A549 (cell line): ENCODE measurements around the gene POMGNT2. TPM values are rescaled to one million over a fixed set of nuclear protein-coding genes. Genes with fewer than 3 reads are reported as not detected.

ENCODE experiments used
- ATAC-seq, 2 experiments: fragments of 200-7000 bp in 1 of 2; fragments of >200 bp in 1 of 2; cut with Nextera tagmentation in 1 of 2; cut with Tn5 transposase in 1 of 2; 3 replicates each; pipeline versions ENCODE4 v1.8.0 to v1.9.1; 2018 to 2020; ENCODE audit warnings: mild to moderate bottlenecking in 1 of 2, moderate library complexity in 1 of 2
- CTCF ChIA-PET: fragments of 300-600 bp; sonication (Branson Sonifier 250); formaldehyde crosslinking; extraction: SDS; loops from one replicate; lab custom pipeline; 2021; ENCODE audit warnings: antibody characterized with exemption, inconsistent platforms; lab: Yijun Ruan, JAX
- POLR2A ChIA-PET: fragments of 350-600 bp; formaldehyde crosslinking; extraction: SDS; loops from one replicate; lab custom pipeline; 2021; ENCODE audit warnings: antibody characterized with exemption, inconsistent platforms; lab: Yijun Ruan, JAX
- DNase-seq, 2 experiments: peaks; one replicate each; pipeline versions ENCODE4 v3.0.0 to v3.0.0-alpha.2; 2011 to 2016; ENCODE audit warnings: low read depth in 1 of 2, low spot score in 1 of 2
- FAIRE-seq: peaks from 2 replicates; lab custom pipeline; 2011; peaks lifted over from hg19 to GRCh38; lab: Jason Lieb, UNC
- H3K27ac ChIP-seq, 2 experiments: fragments of >200 bp; sonication (Bioruptor Twin); formaldehyde crosslinking; 3 replicates each; pipeline ENCODE4 v1.5.1; 2016 to 2017
- H3K4me1 ChIP-seq: fragments of >200 bp; sonication (Bioruptor Twin); formaldehyde crosslinking; 3 replicates; pipeline ENCODE4 v1.6.1; 2016
- H3K4me2 ChIP-seq: fragments of >200 bp; sonication (Bioruptor Twin); formaldehyde crosslinking; 3 replicates; pipeline ENCODE4 v1.6.1; 2016
- H3K4me3 ChIP-seq: fragments of >200 bp; sonication (Bioruptor Twin); formaldehyde crosslinking; 3 replicates; pipeline ENCODE4 v1.5.1; 2016
- H3K9me3 ChIP-seq: fragments of >200 bp; sonication (Bioruptor Twin); formaldehyde crosslinking; 3 replicates; pipeline ENCODE4 v1.6.1; 2016
- BHLHE40 ChIP-seq: IDR thresholded peaks from 2 replicates; pipeline ENCODE4 v1.6.1; 2012; ENCODE audit warnings: low read depth, low read length, inconsistent platforms
- CBX8 ChIP-seq: fragments of 200-600 bp; sonication (generic); IDR thresholded peaks from 2 replicates; pipeline ENCODE4 v1.6.1; 2016
- CHD2 ChIP-seq: fragments of 150-350 bp; IDR thresholded peaks from 2 replicates; pipeline ENCODE4 v1.6.1; 2014; ENCODE audit warnings: low read length; ENCODE audit not compliant: partially characterized antibody
- CHD4 ChIP-seq: fragments of 200-600 bp; sonication (generic); IDR thresholded peaks from 2 replicates; pipeline ENCODE4 v1.6.1; 2016; ENCODE audit warnings: antibody characterized with exemption, mild to moderate bottlenecking, borderline replicate concordance
- FOSB ChIP-seq: fragments of 250-450 bp; sonication (Bioruptor Pico); IDR thresholded peaks from 2 replicates; pipeline ENCODE4 v1.5.0; 2020; ENCODE audit warnings: mild to moderate bottlenecking, moderate library complexity
- GATA3 ChIP-seq: IDR thresholded peaks from 2 replicates; pipeline ENCODE4 v1.6.1; 2012; ENCODE audit warnings: borderline replicate concordance
- HDAC2 ChIP-seq: fragments of 200-600 bp; sonication (generic); IDR thresholded peaks from 2 replicates; pipeline ENCODE4 v1.6.1; 2016
- HOXB13 ChIP-seq: fragments of 250-450 bp; sonication (Bioruptor Pico); IDR thresholded peaks from 2 replicates; pipeline ENCODE4 v1.5.0; 2020; ENCODE audit warnings: low read depth, mild to moderate bottlenecking, moderate library complexity
- HOXB5 ChIP-seq: fragments of 250-450 bp; sonication (Bioruptor Pico); IDR thresholded peaks from 2 replicates; pipeline ENCODE4 v1.5.0; 2020; ENCODE audit warnings: mild to moderate bottlenecking, moderate library complexity
- JUN ChIP-seq, 2 experiments: fragments of >200 bp; sonication (Bioruptor Twin); formaldehyde crosslinking; IDR thresholded peaks; 2 replicates in 1 of 2; 3 replicates in 1 of 2; pipeline ENCODE4 v1.6.1; 2016 to 2017
- KDM5A ChIP-seq: fragments of 200-600 bp; sonication (generic); IDR thresholded peaks from 2 replicates; pipeline ENCODE4 v1.6.1; 2016; ENCODE audit warnings: antibody characterized with exemption, mild to moderate bottlenecking
- MAFK ChIP-seq: fragments of 450-650 bp; IDR thresholded peaks from 2 replicates; pipeline ENCODE4 v1.6.1; 2014; ENCODE audit not compliant: partially characterized antibody
- NPAS2 ChIP-seq: fragments of 250-450 bp; sonication (Bioruptor Pico); IDR thresholded peaks from 2 replicates; pipeline ENCODE4 v1.8.0; 2022; ENCODE audit warnings: mild to moderate bottlenecking, moderate library complexity, borderline replicate concordance
- NR3C1 ChIP-seq: fragments of >200 bp; sonication (Bioruptor Twin); formaldehyde crosslinking; IDR thresholded peaks from 3 replicates; pipeline ENCODE4 v1.6.1; 2017
- PHF8 ChIP-seq: fragments of 200-600 bp; sonication (generic); IDR thresholded peaks from 2 replicates; pipeline ENCODE4 v1.6.1; 2016; ENCODE audit warnings: low read depth, mild to moderate bottlenecking, antibody characterized with exemption, moderate library complexity, borderline replicate concordance
- POLR2A ChIP-seq: IDR thresholded peaks from 2 replicates; pipeline ENCODE4 v1.6.1; 2012; ENCODE audit warnings: mild to moderate bottlenecking, low read length
- POLR2AphosphoS2 ChIP-seq: conservative IDR thresholded peaks from 2 replicates; pipeline ENCODE4 v1.6.1; 2012; ENCODE audit warnings: low read length, improper control_type of control experiment, inconsistent platforms
- RCOR1 ChIP-seq: fragments of 150-350 bp; IDR thresholded peaks from 2 replicates; pipeline ENCODE4 v1.6.1; 2014; ENCODE audit warnings: antibody characterized with exemption, low read length, low read depth
- RFX5 ChIP-seq: fragments of 450-650 bp; IDR thresholded peaks from 2 replicates; pipeline ENCODE4 v1.7.1; 2014; ENCODE audit warnings: antibody characterized with exemption, mild to moderate bottlenecking, moderate library complexity
- SMC3 ChIP-seq: fragments of >200 bp; sonication (Bioruptor Twin); formaldehyde crosslinking; IDR thresholded peaks from 3 replicates; pipeline ENCODE4 v1.6.1; 2018; ENCODE audit warnings: inconsistent platforms
- SREBF2 ChIP-seq: fragments of 450-650 bp; IDR thresholded peaks from 2 replicates; pipeline ENCODE4 v1.6.1; 2014; ENCODE audit warnings: mild to moderate bottlenecking, moderate library complexity
- TFCP2L1 ChIP-seq: fragments of 250-450 bp; sonication (Bioruptor Pico); IDR thresholded peaks from 2 replicates; pipeline ENCODE4 v1.5.0; 2021; ENCODE audit warnings: mild to moderate bottlenecking
- TP53 ChIP-seq: fragments of 250-450 bp; sonication (Bioruptor Pico); IDR thresholded peaks from 2 replicates; pipeline ENCODE4 v1.5.0; 2021; ENCODE audit warnings: mild to moderate bottlenecking, moderate library complexity
- ZC3H11A ChIP-seq: fragments of 450-650 bp; IDR thresholded peaks from 2 replicates; pipeline ENCODE4 v1.6.1; 2014; ENCODE audit warnings: antibody characterized with exemption, mild to moderate bottlenecking
- ZNF302 ChIP-seq: fragments of 250-450 bp; sonication (Bioruptor Pico); IDR thresholded peaks from 2 replicates; pipeline ENCODE4 v1.9.0; 2021; ENCODE audit warnings: inconsistent platforms, mild to moderate bottlenecking, moderate library complexity
- WGBS: methylation state at CpG from one replicate; pipeline ENCODE4 v1.1.6; 2017; ENCODE audit errors: missing lambda C conversion rate; 5-methylcytosine and 5-hydroxymethylcytosine counted together
- polyA plus RNA-seq, 4 experiments: library from polyadenylated mRNA; depleted of rRNA in 3 of 4; stranded (reverse); fragments of >200 nt; fragmentation: RNase III in 1 of 4; extraction: RNeasy Plus Mini Kit Qiagen cat#74134 plus additional on column Dnase treatment in 1 of 4; gene quantifications; 2 replicates in 3 of 4; 3 replicates in 1 of 4; pipeline ENCODE4 v1.2.3, GENCODE V29; 2011 to 2017
- TF ChIP-seq, protein P1 (sequence below): IDR thresholded peaks from 2 replicates; pipeline ENCODE4 v1.6.1; 2012
- TF ChIP-seq, protein P2 (sequence below): fragments of >200 bp; sonication (Bioruptor Twin); formaldehyde crosslinking; IDR thresholded peaks from 3 replicates; pipeline ENCODE4 v1.5.1; 2016
- TF ChIP-seq, protein P3 (sequence below): fragments of >200 bp; sonication (Bioruptor Twin); formaldehyde crosslinking; IDR thresholded peaks from 3 replicates; pipeline ENCODE4 v1.6.1; 2016

The POMGNT2 gene
- polyA plus RNA-seq, 2 of the 4 experiments (the other 2 are of a cell fraction), result 7.9 to 9.6 TPM

GRCh38 chr3:43073116-43073835 is 32.6 kb downstream of the POMGNT2 start:
- no peak for ATAC-seq
- DNase-seq, result no peak
- H3K4me3 ChIP-seq, result no peak overlapping the region
- ChIA-PET CTCF (interaction anchor here (1.1 kb wide), 1 partner anchor 111 kb away, joined by 3 read pairs; no protein-coding TSS in a partner anchor), POLR2A (no interaction called here)
- WGBS, result 8% methylated on average over 6 of the region's 7 CpGs
- no peak overlapping the region for H3K27ac ChIP-seq
- TF ChIP-seq RCOR1, result no peak
- no peak for TF ChIP-seq POLR2AphosphoS2
- no peak for TF ChIP-seq BHLHE40
- no peak for TF ChIP-seq TP53 (CRISPR knock-in tag)
- no peak for TF ChIP-seq FOSB (CRISPR knock-in tag)
- no peak for TF ChIP-seq MAFK
- no peak for TF ChIP-seq ZNF302 (CRISPR knock-in tag)
- TF ChIP-seq HOXB13 (CRISPR knock-in tag), result no peak
- TF ChIP-seq KDM5A, result no peak
- no peak for TF ChIP-seq SREBF2
- no peak for TF ChIP-seq CBX8
- TF ChIP-seq SMC3, result no peak
- H3K4me1 ChIP-seq, result no peaks in the 10 kb centered on the region
- no peaks in the 10 kb centered on the region for H3K9me3 ChIP-seq
- no peak overlapping the region for H3K4me2 ChIP-seq
- no peak for FAIRE-seq

DNA sequence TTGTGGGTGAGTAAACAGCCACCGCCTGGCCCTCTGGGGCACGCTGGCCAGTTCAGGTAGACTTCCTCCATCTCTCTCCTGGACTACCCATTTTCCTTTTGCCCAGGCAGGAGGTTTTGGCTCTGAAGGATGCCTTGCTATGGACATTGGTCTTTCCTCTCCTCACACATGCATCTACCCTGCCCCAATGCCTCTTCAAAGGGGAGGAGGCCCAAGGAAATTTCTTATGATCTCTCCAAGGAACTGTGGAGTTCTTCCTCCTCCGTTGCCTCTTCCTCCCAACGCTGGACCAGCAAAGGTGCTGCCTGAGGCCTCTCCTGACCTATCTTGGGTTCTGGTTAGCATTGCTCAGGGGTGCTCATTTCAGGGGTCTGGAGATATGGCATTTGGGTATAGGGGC is 33.5 kb downstream of the POMGNT2 start:
- TF ChIP-seq PHF8, result no peak
- TF ChIP-seq, protein P1, sequence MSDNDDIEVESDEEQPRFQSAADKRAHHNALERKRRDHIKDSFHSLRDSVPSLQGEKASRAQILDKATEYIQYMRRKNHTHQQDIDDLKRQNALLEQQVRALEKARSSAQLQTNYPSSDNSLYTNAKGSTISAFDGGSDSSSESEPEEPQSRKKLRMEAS, result no peak
- TF ChIP-seq TFCP2L1 (CRISPR knock-in tag), result no peak
- TF ChIP-seq MAFK, result no peak
- TF ChIP-seq RFX5, result no peak
- no peak for TF ChIP-seq HOXB5 (CRISPR knock-in tag)
- TF ChIP-seq CHD2, result no peak
- TF ChIP-seq FOSB (CRISPR knock-in tag), result no peak
- no peak for TF ChIP-seq CHD4
- no peak for TF ChIP-seq JUN (IDR thresholded peaks at IDR 0.05)
- TF ChIP-seq NPAS2 (CRISPR knock-in tag), result no peak
- TF ChIP-seq POLR2A, result no peak
- no peak for TF ChIP-seq ZC3H11A
- no peak for TF ChIP-seq GATA3
- TF ChIP-seq HDAC2, result no peak
- TF ChIP-seq ZNF302 (CRISPR knock-in tag), result no peak
- TF ChIP-seq NR3C1, result no peak
- TF ChIP-seq, protein P2, sequence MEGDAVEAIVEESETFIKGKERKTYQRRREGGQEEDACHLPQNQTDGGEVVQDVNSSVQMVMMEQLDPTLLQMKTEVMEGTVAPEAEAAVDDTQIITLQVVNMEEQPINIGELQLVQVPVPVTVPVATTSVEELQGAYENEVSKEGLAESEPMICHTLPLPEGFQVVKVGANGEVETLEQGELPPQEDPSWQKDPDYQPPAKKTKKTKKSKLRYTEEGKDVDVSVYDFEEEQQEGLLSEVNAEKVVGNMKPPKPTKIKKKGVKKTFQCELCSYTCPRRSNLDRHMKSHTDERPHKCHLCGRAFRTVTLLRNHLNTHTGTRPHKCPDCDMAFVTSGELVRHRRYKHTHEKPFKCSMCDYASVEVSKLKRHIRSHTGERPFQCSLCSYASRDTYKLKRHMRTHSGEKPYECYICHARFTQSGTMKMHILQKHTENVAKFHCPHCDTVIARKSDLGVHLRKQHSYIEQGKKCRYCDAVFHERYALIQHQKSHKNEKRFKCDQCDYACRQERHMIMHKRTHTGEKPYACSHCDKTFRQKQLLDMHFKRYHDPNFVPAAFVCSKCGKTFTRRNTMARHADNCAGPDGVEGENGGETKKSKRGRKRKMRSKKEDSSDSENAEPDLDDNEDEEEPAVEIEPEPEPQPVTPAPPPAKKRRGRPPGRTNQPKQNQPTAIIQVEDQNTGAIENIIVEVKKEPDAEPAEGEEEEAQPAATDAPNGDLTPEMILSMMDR, result no peak
- TF ChIP-seq, protein P3, sequence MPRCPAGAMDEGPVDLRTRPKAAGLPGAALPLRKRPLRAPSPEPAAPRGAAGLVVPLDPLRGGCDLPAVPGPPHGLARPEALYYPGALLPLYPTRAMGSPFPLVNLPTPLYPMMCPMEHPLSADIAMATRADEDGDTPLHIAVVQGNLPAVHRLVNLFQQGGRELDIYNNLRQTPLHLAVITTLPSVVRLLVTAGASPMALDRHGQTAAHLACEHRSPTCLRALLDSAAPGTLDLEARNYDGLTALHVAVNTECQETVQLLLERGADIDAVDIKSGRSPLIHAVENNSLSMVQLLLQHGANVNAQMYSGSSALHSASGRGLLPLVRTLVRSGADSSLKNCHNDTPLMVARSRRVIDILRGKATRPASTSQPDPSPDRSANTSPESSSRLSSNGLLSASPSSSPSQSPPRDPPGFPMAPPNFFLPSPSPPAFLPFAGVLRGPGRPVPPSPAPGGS, result no peak
- Histone ChIP-seq H3K27ac (no peak overlapping the region), H3K9me3 (no peaks in the 10 kb centered on the region), H3K4me3 (no peak overlapping the region), H3K4me1 (no peaks in the 10 kb centered on the region), H3K4me2 (no peak overlapping the region)
- no peak for DNase-seq
- FAIRE-seq, result no peak
- 20% methylated on average over 4 of the region's 4 CpGs for WGBS
- ChIA-PET CTCF (interaction anchor here (1.1 kb wide), 1 partner anchor 110 kb away, joined by 3 read pairs; no protein-coding TSS in a partner anchor), POLR2A (no interaction called here)
- no peak for ATAC-seq
